DMS79 (cell line): ENCODE data around the gene RABGAP1L.
"Not testable (repeated sequence)": the region's sequence is repeated elsewhere in the genome, so short reads cannot be mapped to it uniquely, and the experiment has no call there.

Experiments used
- DNase-seq: peaks from one replicate; lab custom pipeline; 2025; lab: John Stamatoyannopoulos, UW

RABGAP1L gene

DNA sequence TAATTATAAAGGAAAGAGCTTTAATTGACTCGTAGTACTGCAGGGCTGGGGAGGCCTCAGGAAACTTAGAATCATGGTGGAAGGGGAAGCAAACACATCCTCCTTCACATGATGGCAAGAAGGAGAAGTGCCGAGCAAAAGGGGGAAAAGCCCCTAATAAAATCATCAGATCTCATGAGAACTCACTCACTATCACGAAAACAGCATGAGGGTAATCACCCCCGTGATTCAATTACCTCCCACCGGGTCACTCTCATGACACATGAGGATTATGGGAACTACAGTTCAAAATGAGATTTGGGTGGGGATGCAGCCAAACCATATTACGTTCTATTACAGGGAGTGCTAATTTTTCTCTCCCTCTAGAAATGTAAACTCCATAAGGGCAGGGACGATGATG is 878.1 kb downstream of the RABGAP1L start:
- no peak for DNase-seq

DNA sequence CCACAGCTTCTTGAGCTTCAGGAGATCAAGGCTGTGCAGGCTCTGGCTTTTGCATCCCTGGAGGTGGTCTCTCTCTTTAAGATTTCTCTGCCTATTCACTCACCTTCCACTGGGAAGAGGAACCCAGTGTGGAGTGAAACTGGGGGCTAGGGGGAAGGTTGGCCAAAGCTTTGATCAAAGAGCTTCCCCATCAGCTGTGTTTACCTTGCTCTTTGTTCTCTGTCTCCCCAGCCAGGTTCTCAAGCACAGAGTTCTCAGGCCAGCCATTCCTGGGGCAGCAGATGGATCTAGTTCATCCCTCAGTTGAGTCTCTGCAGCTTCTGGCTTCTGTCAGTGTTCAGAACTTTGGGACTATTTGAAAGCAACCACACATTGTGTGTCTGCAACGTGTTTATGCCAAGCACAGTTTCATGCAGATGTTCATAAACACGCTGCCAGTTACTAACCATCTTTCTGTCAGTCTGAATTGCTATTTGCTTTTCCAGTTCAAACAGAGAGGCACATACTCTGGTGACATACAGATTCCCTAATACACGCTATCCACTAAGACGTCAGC is 881.1 kb downstream of the RABGAP1L start:
- no peak for DNase-seq

DNA sequence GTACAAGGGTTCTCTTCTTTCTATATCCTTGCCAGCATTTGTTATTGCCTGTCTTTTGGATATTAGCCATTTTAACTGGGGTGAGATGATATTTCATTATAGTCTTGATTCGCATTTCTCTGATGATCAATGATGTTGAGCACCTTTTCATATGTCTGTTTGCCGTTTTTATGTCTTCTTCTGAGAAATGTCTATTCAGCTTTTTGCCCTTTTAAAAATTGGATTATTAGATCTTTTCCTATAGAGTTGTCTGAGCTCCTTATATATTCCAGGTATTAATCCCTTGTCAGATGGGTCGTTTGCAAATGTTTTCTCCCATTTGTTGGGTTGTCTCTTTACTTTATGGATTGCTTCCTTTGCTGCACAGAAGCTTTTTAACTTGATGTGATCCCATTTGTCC is 883.3 kb downstream of the RABGAP1L start:
- DNase-seq: no peak

DNA sequence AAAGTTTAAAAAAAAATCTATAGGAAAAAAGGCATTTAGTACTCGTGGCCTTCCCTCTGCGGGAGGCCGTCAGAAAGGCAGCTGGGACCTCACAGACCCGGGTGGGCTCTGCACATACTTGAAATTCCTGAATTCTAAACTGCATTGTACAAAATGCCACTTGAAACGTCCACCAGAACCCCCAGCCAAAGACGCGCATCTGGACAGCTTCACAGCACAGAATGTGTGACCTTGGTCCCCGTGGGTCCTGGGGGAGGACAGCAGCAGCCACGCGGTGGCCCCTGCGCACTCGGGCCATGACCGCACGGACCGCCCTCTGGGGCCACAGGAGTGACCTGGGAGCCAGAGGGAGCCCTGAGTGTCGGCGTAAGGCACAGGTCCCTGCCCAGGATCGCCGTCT is 884.5 kb downstream of the RABGAP1L start:
- no peak for DNase-seq

DNA sequence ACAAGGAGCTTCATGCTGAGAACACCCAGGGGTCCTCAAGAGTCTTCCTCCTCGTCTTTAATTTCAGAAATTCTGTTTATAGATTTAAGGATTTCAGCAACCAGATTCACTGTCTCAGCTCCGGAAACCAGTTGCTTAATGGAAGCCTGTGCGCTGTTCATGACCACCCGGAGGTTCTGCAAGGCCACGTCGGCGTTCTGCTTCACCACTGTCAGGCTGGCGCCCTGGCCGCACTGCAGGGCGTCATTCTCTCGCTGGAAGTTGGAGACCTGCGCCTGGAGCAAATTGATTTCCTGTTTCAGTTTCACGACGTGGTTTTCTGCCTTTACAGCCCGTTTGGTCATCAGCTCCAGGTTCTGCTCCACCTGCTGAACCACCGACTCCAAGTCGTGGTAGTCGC is 885.3 kb downstream of the RABGAP1L start:
- DNase-seq: not testable (repeated sequence)
